ENCODE results near the gene DCN.

GRCh38 chr12:91142221-91142631, 40.4 kb downstream of the DCN start:
- TF ChIP-seq CTCF (IDR thresholded peaks at IDR 0.05) = no peak
- TF ChIP-seq EP300 (IDR thresholded peaks at IDR 0.05) = no peak
